Gastroesophageal sphincter (tissue), 3 donors: Measurements from ENCODE around the gene SLC22A2.

Source experiments
- CTCF ChIP-seq, 4 experiments: fragments of 200-600 bp in 2 of 4; fragments of 450-650 bp in 2 of 4; sonication (generic) in 1 of 4; IDR thresholded peaks; one replicate each; pipeline ENCODE4 v1.5.1; 2017 to 2019; ENCODE audit warnings: antibody characterized with exemption in 4 of 4, mild to moderate bottlenecking in 2 of 4, moderate library complexity in 2 of 4
- POLR2A ChIP-seq, 2 donors: fragments of 450-650 bp; IDR thresholded peaks; one replicate each; pipeline ENCODE4 v1.6.1; 2017; ENCODE audit warnings: antibody characterized with exemption in 2 of 2, mild to moderate bottlenecking in 2 of 2, moderate library complexity in 1 of 2

DNA sequence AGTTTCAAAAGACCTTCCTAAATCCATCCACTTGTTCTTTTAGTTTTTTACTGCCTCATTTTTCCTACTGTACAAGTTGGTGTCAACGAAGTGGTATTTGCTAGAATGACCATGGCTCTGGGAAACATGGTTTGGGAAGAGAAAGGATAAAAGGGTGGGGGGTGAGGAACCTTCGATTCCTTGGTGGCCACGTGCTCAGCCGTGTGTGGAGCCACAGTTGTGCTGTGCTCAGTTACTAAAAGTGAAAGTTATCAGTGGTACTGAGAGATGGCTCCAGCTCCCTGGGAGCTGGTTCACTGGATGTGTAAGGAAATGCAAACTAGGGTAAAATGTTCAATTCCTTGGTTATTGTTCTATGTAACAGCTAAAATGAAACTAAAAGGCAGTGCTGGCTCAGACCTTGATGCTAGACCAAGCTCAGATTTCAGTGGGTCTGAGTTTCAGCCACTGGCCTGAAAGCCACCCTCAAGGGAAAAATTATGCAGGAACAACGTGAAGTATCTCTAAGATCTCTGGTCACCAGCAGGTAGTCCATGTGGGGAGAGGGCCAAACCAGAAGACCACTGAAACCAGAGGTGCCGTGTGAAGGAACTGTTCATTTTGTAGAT lies 7.4 kb upstream of the SLC22A2 start:
- TF ChIP-seq CTCF (IDR thresholded peaks at IDR 0.05) (no peak), POLR2A (IDR thresholded peaks at IDR 0.05) (no peak)
